Amniotic stem cell (primary cell): Measurements from ENCODE around the gene HOXC4.

Experiments
- DNase-seq: peaks from one replicate; lab custom pipeline; 2025; lab: John Stamatoyannopoulos, UW

Gene HOXC4

DNA sequence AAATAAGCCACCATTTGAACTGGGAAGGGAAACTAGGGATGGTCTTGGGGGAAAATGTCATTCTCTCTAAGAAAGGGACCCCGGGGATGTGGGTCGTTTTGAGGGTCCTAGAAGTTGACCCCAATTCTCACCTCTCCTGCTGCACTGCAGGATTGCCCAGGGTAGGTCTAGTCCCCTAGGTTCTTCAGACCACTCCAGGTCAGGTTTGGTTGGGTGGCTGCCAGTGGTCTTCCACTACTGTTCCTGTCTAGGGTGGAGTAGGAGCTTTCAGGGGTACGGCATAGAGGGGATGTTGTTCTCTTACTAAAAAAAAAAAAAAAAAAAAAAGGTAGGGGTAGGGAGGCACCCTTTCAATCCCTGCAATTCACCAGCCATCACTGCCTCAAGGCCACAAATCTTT is 37.6 kb upstream of the HOXC4 start:
- DNase-seq, result no peak

DNA sequence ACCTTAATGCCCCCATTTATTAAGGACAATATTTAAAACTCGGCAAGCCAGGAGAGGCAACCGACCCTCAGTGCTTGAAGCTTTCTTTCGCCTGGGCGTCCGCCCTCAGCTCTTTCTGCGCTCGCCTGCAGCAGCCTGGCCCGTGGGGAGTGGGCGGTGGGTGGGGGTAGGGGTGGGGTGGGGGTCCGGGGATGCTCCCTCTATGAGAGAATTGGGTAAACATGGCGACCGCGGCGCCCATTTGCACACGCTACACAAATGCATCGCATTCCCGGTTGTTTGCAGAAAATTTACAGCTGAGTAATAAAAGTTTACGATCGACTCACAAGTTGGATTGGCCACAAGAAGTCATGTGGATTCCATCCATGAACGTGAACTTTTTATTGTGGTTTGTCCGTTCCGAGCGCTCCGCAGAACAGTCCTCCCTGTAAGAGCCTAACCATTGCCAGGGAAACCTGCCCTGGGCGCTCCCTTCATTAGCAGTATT is 37.1 kb upstream of the HOXC4 start:
- DNase-seq, result no peak

DNA sequence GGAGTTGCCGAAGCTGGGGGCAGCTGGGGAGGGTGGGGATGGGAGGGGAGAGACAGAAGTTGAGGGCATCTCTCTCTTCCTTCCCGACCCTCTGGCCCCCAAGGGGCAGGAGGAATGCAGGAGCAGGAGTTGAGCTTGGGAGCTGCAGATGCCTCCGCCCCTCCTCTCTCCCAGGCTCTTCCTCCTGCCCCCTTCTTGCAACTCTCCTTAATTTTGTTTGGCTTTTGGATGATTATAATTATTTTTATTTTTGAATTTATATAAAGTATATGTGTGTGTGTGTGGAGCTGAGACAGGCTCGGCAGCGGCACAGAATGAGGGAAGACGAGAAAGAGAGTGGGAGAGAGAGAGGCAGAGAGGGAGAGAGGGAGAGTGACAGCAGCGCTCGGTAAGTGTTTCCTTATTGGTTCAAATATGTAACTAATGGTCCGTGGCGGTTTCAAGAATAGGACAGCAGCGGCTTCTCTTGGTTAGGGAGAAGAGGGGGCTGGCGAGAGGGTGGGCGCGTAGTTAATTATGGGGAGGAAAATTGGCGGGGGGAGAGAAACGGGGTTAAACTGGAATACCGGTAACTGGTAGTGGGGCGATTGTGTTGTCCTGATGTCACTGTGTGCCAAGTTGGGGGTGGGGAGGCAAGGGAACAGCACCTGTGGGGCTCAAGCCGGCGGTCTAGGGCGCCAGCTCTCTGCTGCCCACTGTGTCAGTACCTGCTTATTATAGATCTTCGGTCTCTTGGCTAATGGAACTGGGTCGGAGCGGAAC is 36.4 kb upstream of the HOXC4 start:
- DNase-seq, result no peak

DNA sequence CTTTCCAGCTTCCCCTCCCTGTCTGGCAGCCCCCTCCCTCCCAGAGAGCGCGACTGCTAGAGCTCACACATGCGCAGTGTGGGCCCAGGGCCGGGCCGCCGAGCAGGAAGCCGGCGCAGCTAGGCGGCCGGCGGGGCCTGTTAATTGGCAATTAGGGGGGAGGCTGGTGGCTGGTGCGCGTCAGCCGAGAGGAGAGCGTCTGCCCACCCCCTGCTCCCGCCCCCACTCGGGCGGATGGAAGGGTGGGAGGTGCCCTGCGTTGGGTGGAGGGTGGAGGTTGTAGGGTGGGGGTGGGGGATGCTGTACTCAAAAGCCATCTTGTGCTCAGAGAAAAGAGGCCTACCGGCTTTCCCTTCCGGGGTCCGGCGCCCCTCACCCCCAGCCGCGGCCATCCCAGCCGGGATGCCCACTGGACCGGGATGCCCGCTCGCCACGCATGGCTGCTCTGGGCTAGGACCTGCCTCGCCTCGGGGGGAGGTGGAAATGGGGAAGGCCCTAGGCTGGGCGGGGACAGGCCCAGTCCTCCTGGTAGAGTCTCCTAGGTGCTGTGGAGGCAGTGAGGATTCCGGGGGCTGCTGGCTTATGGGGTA is 35.7 kb upstream of the HOXC4 start:
- DNase-seq, result no peak

DNA sequence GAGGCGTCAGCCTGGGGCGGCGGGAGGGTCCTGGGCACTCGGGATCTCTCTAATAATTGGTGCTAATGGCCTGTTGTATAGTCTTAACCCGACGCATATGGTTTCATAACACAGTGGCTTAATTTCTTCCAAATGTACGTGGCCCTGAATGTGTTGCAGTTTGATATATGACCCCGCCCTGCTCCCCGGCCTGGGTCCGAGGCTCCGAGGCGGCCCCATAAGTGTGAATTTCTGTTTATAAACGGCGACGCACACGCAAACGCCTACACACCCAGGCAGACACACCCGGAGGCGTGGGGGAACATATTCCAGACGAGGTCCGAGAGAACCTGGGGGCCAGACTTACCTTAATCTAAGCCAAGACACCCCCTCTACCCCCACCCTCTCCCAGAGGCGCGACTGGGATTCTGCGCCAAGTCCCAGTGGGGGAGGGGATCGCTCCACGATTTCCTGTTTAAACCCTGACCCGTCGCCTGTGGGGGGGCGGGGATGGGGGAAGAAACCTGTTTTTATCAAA is 35.1 kb upstream of the HOXC4 start:
- no peak for DNase-seq

DNA sequence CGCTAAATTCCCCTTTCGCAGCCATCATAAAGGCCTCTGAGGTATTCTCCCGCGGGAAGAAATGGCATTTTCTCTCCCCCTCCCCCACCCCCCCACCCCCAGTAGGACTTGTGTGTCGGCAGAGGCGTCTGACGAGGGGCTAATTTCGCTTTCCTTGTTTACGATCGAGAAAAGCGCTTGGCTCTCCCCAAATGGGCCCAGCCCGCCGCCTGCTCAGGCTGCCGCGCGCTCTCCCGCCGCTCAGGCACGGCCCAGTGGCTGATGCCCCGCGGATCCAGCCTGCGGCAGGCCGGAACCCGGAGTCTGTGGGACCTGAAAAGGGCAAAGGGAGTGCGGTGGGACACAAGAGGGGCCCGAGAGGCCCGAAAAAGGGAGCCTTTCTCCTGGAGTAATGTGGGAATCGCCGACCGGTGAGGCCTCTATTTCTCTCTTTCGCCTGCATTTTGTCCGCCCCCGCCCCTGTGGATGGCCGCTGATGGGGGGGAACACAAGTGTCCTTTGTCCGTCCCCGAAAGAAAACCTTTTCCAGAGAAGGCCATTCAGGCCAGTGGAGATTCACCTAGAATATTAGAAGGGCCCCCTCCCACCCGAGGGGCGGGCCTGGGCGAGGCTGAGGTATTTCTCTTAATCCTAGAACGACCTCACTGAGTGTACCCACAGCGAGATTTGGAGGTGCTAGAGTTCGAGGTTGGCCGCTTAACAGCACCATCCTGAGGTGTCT is 34.4 kb upstream of the HOXC4 start:
- no peak for DNase-seq

DNA sequence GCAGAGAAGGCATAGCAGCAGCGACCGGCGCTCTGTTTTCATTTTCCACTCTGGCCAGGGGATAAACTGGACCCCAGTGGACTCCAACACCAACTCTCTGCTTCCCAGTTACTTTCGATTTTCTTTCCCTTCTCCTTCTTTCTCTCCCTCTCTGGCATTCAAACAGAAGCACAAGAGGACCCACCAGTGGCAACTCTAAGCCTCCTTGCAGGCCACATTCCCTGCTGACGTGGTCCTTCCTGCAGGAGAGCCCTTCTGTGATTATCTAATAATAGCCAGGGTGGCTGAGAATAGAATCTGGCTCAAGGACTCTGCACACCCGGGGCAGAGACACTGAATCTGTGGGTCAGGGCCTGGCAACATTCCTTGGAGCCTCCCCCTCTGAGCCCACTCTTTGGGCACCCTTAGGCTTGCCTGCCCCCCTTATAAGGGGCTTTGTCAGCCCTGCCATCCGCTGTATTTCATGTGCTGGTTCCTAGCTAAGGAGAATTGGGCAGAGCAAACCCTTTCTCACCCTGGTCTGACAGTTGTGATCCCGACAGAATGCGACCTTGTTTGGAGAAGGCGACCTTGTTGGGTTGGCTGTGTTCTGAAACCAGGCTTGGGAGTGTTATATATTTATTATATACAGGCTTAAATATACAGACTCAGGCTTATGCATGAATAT is 33.6 kb upstream of the HOXC4 start:
- DNase-seq, result no peak

DNA sequence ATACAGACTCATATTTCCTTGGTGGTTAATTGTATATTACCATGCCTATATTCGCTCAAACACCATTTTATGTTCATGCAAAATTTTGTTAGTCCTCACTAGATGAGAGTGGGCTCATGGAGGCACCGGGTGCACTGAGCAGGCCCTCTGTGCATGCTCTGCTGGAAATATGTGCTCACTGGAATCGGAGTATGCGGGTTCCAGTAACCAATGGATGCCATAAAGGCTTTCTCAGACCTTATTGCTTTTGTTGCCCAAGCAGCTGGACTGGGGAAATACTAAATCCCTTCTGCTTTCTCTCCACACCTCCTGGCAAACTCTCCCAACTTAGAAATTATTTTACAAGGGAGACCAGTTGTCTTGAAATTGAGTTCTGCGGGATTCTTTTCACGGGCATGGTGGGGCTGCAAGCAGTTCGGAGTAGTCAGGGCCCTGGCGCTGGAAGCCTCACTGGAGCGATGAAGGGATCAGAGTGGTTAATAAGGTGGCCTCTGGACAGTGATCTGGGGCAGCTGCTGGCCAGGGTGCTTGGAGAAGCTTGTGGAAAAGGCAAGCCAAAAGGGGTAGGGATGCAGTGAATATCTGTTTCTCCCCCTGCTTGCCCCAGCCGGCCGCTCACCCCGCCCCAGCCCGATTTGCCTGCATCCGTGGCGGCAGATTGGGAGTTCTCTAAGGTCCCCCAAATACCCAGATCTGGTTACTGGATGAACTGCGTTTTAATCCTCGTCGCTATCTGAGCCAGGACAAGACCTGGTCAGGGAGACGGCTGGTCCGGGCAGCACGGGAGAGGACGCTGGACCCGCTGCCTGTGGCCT is 32.8 kb upstream of the HOXC4 start:
- no peak for DNase-seq

DNA sequence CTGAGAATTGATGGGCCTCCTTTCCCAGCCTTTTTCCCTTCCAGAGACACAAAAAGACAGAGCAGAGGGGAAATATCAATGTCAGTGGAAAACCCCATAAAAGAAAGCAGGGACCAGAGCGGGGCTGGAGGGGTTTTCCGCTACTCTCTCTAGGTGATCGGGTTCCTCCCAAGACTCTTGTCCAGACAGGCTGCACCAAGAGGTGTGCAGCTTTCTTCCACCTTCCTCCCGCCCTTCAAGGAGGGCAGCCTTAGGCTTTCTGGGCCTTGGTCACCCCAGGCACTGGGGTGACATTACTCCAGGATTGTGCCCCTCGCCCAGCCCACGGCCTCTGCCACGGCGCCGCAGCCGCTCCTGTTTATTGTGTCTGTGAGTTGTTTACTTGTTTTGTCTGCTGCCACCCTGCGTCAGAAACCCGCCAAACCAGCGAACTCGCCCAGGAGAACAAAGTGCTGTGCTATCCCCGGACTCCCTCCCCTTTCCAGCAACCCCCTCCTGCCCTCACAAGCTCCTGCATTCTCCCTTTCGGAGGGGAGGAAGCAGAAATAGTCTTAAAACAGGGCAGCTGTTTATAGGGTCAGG is 32.1 kb upstream of the HOXC4 start:
- DNase-seq, result no peak

DNA sequence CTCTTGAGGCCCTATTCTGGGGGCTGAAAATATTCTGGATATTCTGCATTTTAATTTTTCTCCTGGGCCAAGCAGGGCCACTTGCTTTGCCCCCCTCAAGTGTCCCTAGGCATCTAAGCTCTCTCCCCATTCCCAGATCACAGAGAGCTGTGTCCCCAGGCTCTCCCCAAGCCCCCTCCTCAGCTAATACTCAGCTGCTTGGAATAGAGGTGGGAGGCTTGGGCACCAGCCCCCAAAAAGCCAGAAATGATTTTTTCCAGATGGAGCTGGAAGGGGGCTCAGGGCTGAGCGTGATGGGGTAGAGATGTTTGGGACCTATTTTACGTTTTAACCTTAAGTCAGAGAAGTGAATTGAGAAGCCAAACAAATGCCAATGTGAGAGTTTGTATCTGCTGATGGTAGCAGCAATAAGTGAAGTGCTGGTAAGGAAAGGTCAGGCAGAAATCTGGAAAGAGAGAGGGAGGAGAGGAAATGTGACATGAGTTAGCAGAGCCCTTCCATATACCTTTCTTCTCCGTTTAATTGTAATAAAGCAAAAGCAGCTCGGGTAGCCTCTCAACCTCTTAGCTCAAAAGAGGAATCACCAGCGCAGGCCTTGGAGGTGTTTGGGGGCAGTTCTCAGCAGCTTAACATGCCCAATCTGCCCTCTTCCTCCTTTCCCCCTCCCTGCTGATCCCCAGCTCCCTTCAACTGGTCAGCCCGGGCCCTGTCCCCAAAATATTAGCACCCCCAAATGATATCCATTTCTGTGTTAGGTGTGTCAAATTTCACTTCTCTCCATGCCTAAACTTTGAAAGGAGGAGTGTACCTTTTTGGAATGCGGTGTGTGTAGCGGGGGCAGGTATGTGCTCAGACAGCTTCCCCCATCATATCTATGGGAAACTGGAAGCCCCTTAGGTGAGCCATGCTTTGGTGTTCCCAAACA is 30.4 kb upstream of the HOXC4 start:
- no peak for DNase-seq

DNA sequence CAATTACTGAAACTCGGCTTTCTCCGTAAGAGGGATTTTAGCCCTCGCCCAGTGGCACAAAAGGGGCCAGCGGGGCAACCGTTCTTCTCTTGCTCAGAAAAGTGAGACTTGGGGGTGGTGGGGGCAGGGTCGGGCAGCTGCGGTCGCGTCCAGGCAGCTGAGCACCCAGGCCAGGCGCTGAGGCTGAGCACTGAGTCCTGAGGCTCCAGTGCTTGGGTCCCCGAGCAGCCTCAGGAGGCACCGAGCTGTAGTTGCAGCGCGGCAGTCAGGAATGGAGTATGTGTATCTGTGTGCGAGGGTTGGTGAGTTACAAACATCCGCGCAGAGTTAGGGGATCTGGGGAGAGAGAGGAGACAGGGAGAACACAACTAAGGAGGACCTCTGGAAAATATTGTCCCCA is 29.5 kb upstream of the HOXC4 start:
- DNase-seq, result no peak

DNA sequence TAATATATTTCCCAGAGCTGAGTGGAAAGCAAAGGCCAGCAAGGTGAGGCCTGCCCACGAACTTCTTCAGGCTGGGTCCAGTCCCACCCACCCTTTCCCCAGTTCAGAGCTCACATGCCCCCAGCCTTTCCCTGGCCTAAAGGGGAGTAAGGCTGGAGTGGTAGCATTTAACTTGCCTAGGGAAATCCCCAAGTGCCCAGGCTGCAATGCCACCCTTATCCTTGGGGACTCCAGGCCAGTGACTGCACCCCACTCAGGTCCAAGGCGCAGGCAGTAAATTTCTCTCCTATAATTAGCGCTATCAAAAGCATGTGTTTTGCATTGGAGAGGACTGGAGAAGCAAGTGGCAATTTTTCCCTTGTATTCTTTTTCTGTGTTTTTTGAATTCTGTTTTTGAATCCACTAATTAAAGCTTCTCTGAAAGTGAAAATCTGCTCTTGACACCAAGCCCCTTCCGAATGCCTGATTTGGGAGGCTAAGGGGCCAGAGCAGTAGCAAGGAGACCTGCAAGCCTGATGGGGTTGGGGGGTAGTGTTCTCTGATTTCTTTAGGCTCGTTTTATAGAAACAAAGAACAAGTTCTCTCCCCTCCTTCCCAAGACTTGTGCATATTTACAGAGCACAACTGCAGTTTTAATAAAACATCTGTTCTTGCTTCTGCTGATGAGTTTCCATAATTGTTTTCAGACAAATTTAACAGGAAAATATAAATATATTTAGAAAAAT is 28.9 kb upstream of the HOXC4 start:
- no peak for DNase-seq

DNA sequence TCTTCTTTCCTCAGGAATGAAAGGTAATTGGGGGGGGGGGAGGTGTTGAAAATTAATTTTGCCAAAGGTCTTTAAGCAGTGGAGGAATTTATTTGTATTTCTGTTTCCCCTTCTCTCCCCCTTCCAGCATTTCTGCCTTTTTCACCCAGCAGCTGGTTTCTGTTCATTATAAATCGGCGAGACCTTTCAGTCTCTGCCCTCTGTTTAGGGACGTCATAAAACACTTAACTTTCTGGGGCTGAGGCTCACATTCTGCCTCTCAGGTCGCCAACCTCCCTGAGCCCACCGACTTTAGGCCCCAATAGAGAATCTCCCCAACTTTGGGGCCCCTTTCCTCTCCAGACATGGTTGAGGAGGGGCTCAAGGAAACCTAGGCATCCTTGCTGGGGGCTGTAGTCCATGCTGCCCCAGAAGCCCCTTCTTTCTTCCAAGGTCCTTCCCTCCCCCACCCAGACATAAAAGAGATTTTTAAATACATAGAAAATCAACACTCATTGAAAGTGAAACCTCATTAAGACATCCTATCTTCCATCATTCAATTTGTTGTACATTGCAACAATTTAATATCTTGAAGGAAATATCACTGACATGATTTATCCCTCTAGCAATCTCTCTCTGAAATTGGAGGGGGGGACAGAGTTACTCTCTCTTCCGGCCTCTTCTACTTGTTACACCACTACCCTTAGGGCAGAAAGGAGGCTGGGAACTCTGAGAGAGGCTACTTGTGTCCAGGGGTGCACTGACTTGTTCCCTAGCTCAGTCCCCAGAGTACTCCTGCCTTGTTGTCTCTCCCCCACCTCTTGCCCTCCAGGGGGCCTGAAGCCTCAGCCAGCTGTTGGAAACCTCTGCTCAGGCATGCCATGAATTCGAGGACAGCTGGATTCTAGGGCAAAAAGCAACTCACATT is 27.9 kb upstream of the HOXC4 start:
- DNase-seq, result no peak

DNA sequence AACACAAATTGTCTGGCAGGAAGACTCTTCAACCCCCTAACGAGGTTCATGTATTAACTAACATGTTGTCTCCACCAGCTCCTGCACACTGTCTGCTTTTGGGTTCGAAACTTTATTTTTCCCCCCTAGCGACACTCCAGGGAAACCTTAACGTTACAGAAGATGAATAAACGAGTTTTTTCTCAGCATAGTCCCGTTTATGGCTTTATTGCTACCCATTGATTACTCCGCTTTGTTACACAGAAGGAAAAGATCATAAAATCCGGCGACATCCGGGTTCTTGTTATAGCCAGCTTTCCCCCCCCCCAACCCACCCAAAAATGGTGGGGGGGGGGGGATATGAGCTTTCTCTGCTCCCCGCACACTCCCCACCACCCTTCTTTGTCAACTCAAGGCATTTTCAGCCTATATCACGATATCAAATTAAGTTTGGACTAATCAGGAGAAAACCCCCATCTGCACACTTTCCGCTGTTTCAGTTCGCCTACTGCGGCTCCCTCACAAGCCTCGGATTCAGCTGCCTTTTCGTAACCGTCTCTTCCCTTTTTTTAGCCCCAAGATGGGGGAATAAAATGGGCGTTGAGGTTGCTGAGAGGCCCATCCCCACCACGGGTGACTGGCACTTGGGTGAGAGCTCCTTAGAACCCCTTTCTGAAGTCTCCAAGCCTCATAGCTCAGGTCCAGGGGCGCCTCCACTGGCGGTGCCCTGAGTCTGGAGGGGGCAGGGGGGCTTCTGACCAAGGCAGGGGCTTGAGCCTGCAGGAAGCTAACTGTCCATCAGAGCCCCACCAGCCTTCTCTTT is 26.8 kb upstream of the HOXC4 start:
- no peak for DNase-seq

DNA sequence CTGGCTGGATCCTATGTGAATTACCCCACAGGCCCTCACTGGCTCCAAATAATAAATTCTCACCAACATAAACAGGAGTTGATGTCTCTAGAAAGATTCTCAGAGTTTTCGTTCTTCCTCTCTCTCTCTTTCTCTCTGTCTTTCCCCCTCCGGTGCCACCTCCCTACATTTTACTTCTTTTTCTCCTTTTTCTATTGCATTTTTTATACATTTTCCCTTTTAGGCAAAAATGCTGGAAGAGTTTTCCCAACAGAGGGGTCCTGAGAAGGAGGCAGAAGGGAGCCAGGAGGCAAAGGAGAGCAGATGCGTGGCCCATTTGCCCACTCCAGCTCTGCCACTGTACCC is 26.2 kb upstream of the HOXC4 start:
- no peak for DNase-seq

DNA sequence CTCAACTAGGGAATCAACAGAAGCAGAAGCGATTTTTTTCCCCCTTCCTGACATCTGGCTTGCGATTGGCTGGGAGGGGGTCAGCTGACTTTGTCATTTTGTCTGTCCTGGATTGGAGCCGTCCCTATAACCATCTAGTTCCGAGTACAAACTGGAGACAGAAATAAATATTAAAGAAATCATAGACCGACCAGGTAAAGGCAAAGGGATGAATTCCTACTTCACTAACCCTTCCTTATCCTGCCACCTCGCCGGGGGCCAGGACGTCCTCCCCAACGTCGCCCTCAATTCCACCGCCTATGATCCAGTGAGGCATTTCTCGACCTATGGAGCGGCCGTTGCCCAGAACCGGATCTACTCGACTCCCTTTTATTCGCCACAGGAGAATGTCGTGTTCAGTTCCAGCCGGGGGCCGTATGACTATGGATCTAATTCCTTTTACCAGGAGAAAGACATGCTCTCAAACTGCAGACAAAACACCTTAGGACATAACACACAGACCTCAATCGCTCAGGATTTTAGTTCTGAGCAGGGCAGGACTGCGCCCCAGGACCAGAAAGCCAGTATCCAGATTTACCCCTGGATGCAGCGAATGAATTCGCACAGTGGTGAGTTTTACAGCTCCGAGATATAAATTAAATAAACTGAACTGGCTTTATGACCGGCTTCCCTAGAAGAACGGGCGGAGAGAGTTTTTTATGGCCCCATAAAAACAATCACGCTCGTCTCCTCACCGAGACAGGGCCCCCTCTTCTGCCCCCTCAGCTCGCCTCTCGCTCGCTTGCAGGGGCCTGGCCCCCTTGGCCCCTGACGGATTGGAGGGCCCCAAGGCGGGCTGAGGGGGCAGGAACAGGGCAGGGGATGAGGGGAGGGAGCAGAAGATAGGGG is 25.1 kb upstream of the HOXC4 start, which contains the start of gene HOXC6:
Gene HOXC6 (plus strand): TSS at position 127 of the 888 bp plus-strand sequence. CDS start 82 bp downstream, at position 209.
- no peak for DNase-seq
